HL-60 (cell line): ENCODE measurements around the gene KCTD13.

Experiments
- DNase-seq, 2 experiments: peaks; one replicate each; pipeline ENCODE4 v3.0.0-alpha.2; 2010 to 2020; ENCODE audit warnings: low read depth in 1 of 2, low spot score in 1 of 2
- H3K27ac ChIP-seq: fragments of 250-450 bp; sonication (Bioruptor Pico); replicated peaks from 2 replicates; pipeline ENCODE4 v1.5.1; 2020; ENCODE audit warnings: mild to moderate bottlenecking, moderate library complexity
- H3K27me3 ChIP-seq: fragments of 250-450 bp; sonication (Bioruptor Pico); 2 replicates; pipeline ENCODE4 v1.5.1; 2021; ENCODE audit warnings: mild to moderate bottlenecking, moderate library complexity; ENCODE audit not compliant: insufficient read depth, poor library complexity, severe bottlenecking
- H3K4me3 ChIP-seq: replicated peaks from 2 replicates; pipeline ENCODE4 v1.5.1; 2011; ENCODE audit warnings: mild to moderate bottlenecking, control low read depth, low read length; ENCODE audit not compliant: insufficient read depth
- CTCF ChIP-seq: IDR thresholded peaks from one replicate; pipeline ENCODE4 v1.5.1; 2011; ENCODE audit warnings: low read length, control low read depth, inconsistent platforms; ENCODE audit not compliant: insufficient read depth
- GABPA ChIP-seq: IDR thresholded peaks from 2 replicates; pipeline ENCODE4 v1.6.1; 2012; ENCODE audit warnings: low read depth
- POLR2AphosphoS5 ChIP-seq: IDR thresholded peaks from 2 replicates; pipeline ENCODE4 v1.6.1; 2012; ENCODE audit warnings: low read depth
- REST ChIP-seq: IDR thresholded peaks from 2 replicates; pipeline ENCODE4 v1.6.1; 2012; ENCODE audit warnings: low read depth; ENCODE audit not compliant: insufficient replicate concordance
- SPI1 ChIP-seq: IDR thresholded peaks from 2 replicates; pipeline ENCODE4 v1.6.1; 2012; ENCODE audit warnings: low read depth, mild to moderate bottlenecking, borderline replicate concordance
- long read RNA-seq: library from polyadenylated mRNA; unstranded; transcript quantifications from one replicate; pipeline ENCODE4 v2.0.0, GENCODE V29; 2020

Gene KCTD13, protein sequence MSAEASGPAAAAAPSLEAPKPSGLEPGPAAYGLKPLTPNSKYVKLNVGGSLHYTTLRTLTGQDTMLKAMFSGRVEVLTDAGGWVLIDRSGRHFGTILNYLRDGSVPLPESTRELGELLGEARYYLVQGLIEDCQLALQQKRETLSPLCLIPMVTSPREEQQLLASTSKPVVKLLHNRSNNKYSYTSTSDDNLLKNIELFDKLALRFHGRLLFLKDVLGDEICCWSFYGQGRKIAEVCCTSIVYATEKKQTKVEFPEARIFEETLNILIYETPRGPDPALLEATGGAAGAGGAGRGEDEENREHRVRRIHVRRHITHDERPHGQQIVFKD
- long read RNA-seq, full-length matches to known transcripts: 99 of 119 reads
- long read RNA-seq, partial matches to known transcripts: 4 of 119 reads
- long read RNA-seq, other reads (novel, unspliced or antisense): 16 of 119 reads

- TF ChIP-seq POLR2AphosphoS5 (peak; percentile 92), CTCF (no peak), SPI1 (no peak)
- no peaks in the 10 kb centered on the region for H3K27me3 ChIP-seq
- peak within 1 kb of the TSS; percentile 75 for H3K27ac ChIP-seq
- DNase-seq: peak; percentile 74 to 78
- peak within 1 kb of the TSS; percentile 100 for H3K4me3 ChIP-seq
Observed at GRCh38 chr16:29925781-29926710, at the start of gene KCTD13. Gene KCTD13, minus strand, starts transcription at chr16:29926226. Its CDS starts 193 bp downstream, at chr16:29926033.

DNA sequence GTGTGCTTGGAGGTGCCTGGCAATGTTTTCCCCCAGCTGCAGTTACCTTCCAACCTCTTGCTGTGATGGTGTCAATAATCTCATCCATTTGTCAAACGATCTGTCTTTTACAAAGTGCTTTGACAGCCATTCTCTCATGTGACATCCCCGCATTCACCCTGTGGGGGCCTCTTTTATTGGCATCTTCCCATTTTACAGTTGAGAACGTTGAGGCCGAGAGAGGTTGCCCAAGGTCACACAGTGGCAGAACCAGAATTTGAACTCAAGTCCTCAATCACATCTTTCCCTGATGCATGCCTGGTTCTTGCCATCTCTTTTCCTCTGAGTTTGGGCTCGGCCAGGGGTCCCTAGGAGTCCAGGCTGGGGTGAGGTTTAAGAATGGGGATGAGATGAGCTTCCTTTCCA, 49.1 kb upstream of the KCTD13 start:
- TF ChIP-seq POLR2AphosphoS5 (no peak), GABPA (no peak), CTCF (no peak)
- no peak for DNase-seq
- H3K27me3 ChIP-seq: no peaks in the 10 kb centered on the region
- H3K27ac ChIP-seq: no peak overlapping the region
- H3K4me3 ChIP-seq: peak overlapping the region; percentile 85

- H3K27ac ChIP-seq: peak overlapping the region; percentile 72
- peak overlapping the region; percentile 85 for H3K4me3 ChIP-seq
- H3K27me3 ChIP-seq: no peaks in the 10 kb centered on the region
- TF ChIP-seq GABPA (no peak), SPI1 (no peak; the same call in 1 of the 2 replicates), POLR2AphosphoS5 (no peak), REST (no peak), CTCF (no peak)
- peak; percentile 43 to 66 for DNase-seq
Observed at GRCh38 chr16:29974291-29975133, 48.5 kb upstream of the KCTD13 start.
